K562 (cell line): ENCODE measurements around the gene SFMBT2. TPM values are rescaled to one million over a fixed set of nuclear protein-coding genes. Genes with fewer than 3 reads are reported as not detected.

Source experiments
- ATAC-seq: fragments of 200-7000 bp; cut with Tn5 transposase; 3 replicates; pipeline ENCODE4 v1.9.1; 2020; ENCODE audit warnings: moderate library complexity
- BruUV-seq: library from RNA; stranded (reverse); fragments of 400-500 nt; replicated peaks from 2 replicates; lab custom pipeline; 2021; lab: Mats Ljungman, UMichigan
- CTCF ChIA-PET: fragments of 300-600 bp; formaldehyde crosslinking; extraction: SDS; loops from one replicate; lab custom pipeline; 2021; ENCODE audit warnings: low intra/inter-chr PET ratio; lab: Yijun Ruan, JAX
- POLR2A ChIA-PET: fragments of 300-600, 350-650 bp; sonication (Branson Sonifier 250); formaldehyde crosslinking; extraction: SDS; loops from one replicate; lab custom pipeline; 2021; ENCODE audit warnings: antibody characterized with exemption, inconsistent platforms; lab: Yijun Ruan, JAX
- DNase-seq, 4 experiments: peaks; one replicate each; pipeline versions ENCODE4 v3.0.0 to v3.0.0-alpha.2; 2011 to 2018; ENCODE audit warnings: low spot score in 3 of 4, mixed read lengths in 3 of 4; ENCODE audit errors: extremely low read depth in 1 of 4
- FAIRE-seq: peaks from 2 replicates; lab custom pipeline; 2011; peaks lifted over from hg19 to GRCh38; lab: Jason Lieb, UNC
- H2AFZ ChIP-seq: 2 replicates; pipeline ENCODE4 v1.6.0; 2011; ENCODE audit warnings: low read depth, low read length, control low read depth, inconsistent platforms
- H3K27ac ChIP-seq: fragments of 200-600 bp; 3 replicates; pipeline ENCODE4 v1.8.0; 2011; ENCODE audit warnings: low read depth, mild to moderate bottlenecking, control low read depth, inconsistent platforms, low read length, moderate library complexity, mixed read lengths; ENCODE audit errors: extremely low read depth
- H3K27me3 ChIP-seq, 2 experiments: fragments of 300-600 bp in 1 of 2; 2 replicates in 1 of 2; 3 replicates in 1 of 2; pipeline versions ENCODE4 v1.6.0 to v1.8.0; 2011; ENCODE audit warnings: inconsistent platforms in 2 of 2, low read length in 2 of 2, mild to moderate bottlenecking in 1 of 2, mixed read lengths in 1 of 2, moderate library complexity in 1 of 2; ENCODE audit not compliant: control insufficient read depth in 2 of 2, insufficient read depth in 2 of 2
- H3K36me3 ChIP-seq: fragments of 300-600 bp; 3 replicates; pipeline ENCODE4 v1.8.0; 2011; ENCODE audit warnings: mild to moderate bottlenecking, low read length, inconsistent platforms; ENCODE audit not compliant: control insufficient read depth, insufficient read depth
- H3K4me1 ChIP-seq, 2 experiments: fragments of 200-600 bp in 1 of 2; replicated peaks in 1 of 2; 2 replicates in 1 of 2; 3 replicates in 1 of 2; pipeline versions ENCODE4 v1.5.1 to v1.8.0; 2011; ENCODE audit warnings: inconsistent platforms in 2 of 2, low read length in 2 of 2, mild to moderate bottlenecking in 1 of 2, mixed read lengths in 1 of 2, moderate library complexity in 1 of 2; ENCODE audit not compliant: control insufficient read depth in 2 of 2, insufficient read depth in 2 of 2
- H3K4me2 ChIP-seq: 2 replicates; pipeline ENCODE4 v1.6.1; 2011; ENCODE audit warnings: low read length, control low read depth, inconsistent platforms, mixed read lengths; ENCODE audit not compliant: insufficient read depth
- H3K4me3 ChIP-seq: fragments of 200-600 bp; sonication (generic), shearing (Covaris generic); 2 replicates; pipeline ENCODE4 v1.5.1; 2016; ENCODE audit warnings: control low read depth, inconsistent platforms
- H3K79me2 ChIP-seq: fragments of 200-600 bp; 3 replicates; pipeline ENCODE4 v1.8.0; 2011; ENCODE audit warnings: low read length, inconsistent platforms; ENCODE audit not compliant: control insufficient read depth, insufficient read depth
- H3K9ac ChIP-seq, 2 experiments: 2 replicates each; pipeline versions ENCODE4 v1.6.0 to v1.6.1; 2011; ENCODE audit warnings: low read depth in 2 of 2, low read length in 2 of 2, control low read depth in 1 of 2, inconsistent platforms in 1 of 2, mild to moderate bottlenecking in 1 of 2, mixed read lengths in 1 of 2; ENCODE audit not compliant: insufficient read depth in 1 of 2
- H3K9me1 ChIP-seq: one replicate; pipeline ENCODE4 v1.6.0; 2011; ENCODE audit warnings: inconsistent platforms, mild to moderate bottlenecking, low read length, moderate library complexity; ENCODE audit not compliant: control insufficient read depth, insufficient read depth
- H3K9me3 ChIP-seq: replicated peaks from 2 replicates; pipeline ENCODE4 v1.5.1; 2011; ENCODE audit warnings: low read depth, low read length, inconsistent platforms; ENCODE audit not compliant: control insufficient read depth, insufficient read depth
- H4K20me1 ChIP-seq: replicated peaks from 2 replicates; pipeline ENCODE4 v1.6.1; 2011; ENCODE audit warnings: low read length, inconsistent platforms, mixed read lengths; ENCODE audit not compliant: control insufficient read depth, insufficient read depth
- KDM1A ChIP-seq, 2 experiments: fragments of 450-650 bp; IDR thresholded peaks; 2 replicates each; pipeline ENCODE4 v1.6.1; 2016; ENCODE audit warnings: mild to moderate bottlenecking in 2 of 2
- LARP7 ChIP-seq: fragments of 450-650 bp; IDR thresholded peaks from 2 replicates; pipeline ENCODE4 v1.6.1; 2016
- PCBP1 ChIP-seq: fragments of 200-400 bp; formaldehyde crosslinking; IDR thresholded peaks from 2 replicates; pipeline ENCODE4 v1.6.1; 2018; ENCODE audit warnings: mild to moderate bottlenecking, low read depth, low read length; ENCODE audit not compliant: poor library complexity, severe bottlenecking
- POLR2AphosphoS2 ChIP-seq: IDR thresholded peaks from 2 replicates; pipeline ENCODE4 v1.6.1; 2012; ENCODE audit warnings: low read length, improper control_type of control experiment
- RFX5 ChIP-seq: IDR thresholded peaks from 2 replicates; pipeline ENCODE4 v1.6.1; 2011; ENCODE audit warnings: low read depth, mild to moderate bottlenecking, improper control_type of control experiment, low read length
- RNF2 ChIP-seq: sonication (generic); IDR thresholded peaks from 2 replicates; pipeline ENCODE4 v1.6.1; 2016
- ZNF311 ChIP-seq: fragments of 250-450 bp; sonication (Bioruptor Pico); IDR thresholded peaks from 2 replicates; pipeline ENCODE4 v1.4.0; 2020; ENCODE audit warnings: mild to moderate bottlenecking, moderate library complexity
- ZSCAN29 ChIP-seq: fragments of 450-650 bp; IDR thresholded peaks from 2 replicates; pipeline ENCODE4 v1.6.1; 2017
- WGBS: fragments of 100-300 bp; shearing (Covaris generic); methylation state at CpG from one replicate; pipeline ENCODE4 v1.1.6; 2016; ENCODE audit warnings: low coverage, mixed read lengths; ENCODE audit not compliant: insufficient coverage; ENCODE audit errors: missing lambda C conversion rate; 5-methylcytosine and 5-hydroxymethylcytosine counted together
- in situ Hi-C: fragments of 300-500 bp; cut with MboI; formaldehyde crosslinking; loops from 4 replicates; pipeline ENCODE4 v1.15.0; 2018; ENCODE audit warnings: inconsistent platforms, mixed read lengths
- intact Hi-C: fragments of 100-400 bp; cut with micrococcal nuclease; formaldehyde crosslinking; loops from 2 replicates; pipeline ENCODE4 v1.14.2; 2022
- polyA plus RNA-seq, 8 experiments: library from polyadenylated mRNA; depleted of rRNA in 4 of 8; stranded (reverse) in 5 of 8; unstranded in 3 of 8; fragments of >200 nt; fragmentation: Nextera tagmentation in 2 of 8; fragmentation: Illumina TruSeq in 1 of 8; extraction: Ambion mirVana in 2 of 8; extraction: Trizol in 1 of 8; gene quantifications; 2 replicates each; pipeline versions ENCODE4 v1.2.1 to v1.2.3, GENCODE V29; 2011 to 2014; ENCODE audit warnings: inconsistent platforms in 1 of 8, missing spikeins in 1 of 8
- total RNA-seq, 7 experiments: library from RNA; depleted of rRNA in 6 of 7; stranded (reverse); fragments of >200 nt in 6 of 7; fragmentation: Illumina TruSeq in 2 of 7; extraction: Trizol in 2 of 7; gene quantifications; 2 replicates each; pipeline versions ENCODE4 v1.2.1 to v1.2.3, GENCODE V29; 2011 to 2021; ENCODE audit warnings: low replicate concordance in 1 of 7

Gene SFMBT2
- total and polyA plus RNA-seq, 9 of the 15 experiments (the other 6 are each of a cell fraction or from before 2014, with no cell fraction given), result 1.2 to 13.6 (median 7.6) TPM

- Histone ChIP-seq H3K27ac (no peak overlapping the region), H3K9me3 (no peaks in the 10 kb centered on the region; the same call in 1 of the 2 replicates), H3K9me1 (no peaks in the 10 kb centered on the region), H2AFZ (no peak overlapping the region), H3K79me2 (no peaks in the 10 kb centered on the region), H4K20me1 (no peaks in the 10 kb centered on the region), H3K27me3 (no peaks in the 10 kb centered on the region; a peak in 1 of 5 replicates), H3K36me3 (no peaks in the 10 kb centered on the region), H3K4me1 (peaks cover 2 to 5% of the 10 kb centered on the region in 2 experiments; a peak in 2 of 5 replicates), H3K4me2 (no peak overlapping the region), H3K4me3 (no peak overlapping the region), H3K9ac (no peak overlapping the region)
- intact Hi-C loops (no loop called here), in situ Hi-C loops (no loop called here)
- DNase-seq, result no peak
- ChIA-PET CTCF (interaction anchor here (0.7 kb wide), 1 partner anchor 274 kb away, joined by 3 read pairs; no protein-coding TSS in a partner anchor), POLR2A (no interaction called here)
- WGBS, result 0% methylated on average over 1 of the region's 1 CpG
- ATAC-seq, result no peak
- FAIRE-seq, result no peak
- no TSS peak for BruUV-seq
- TF ChIP-seq KDM1A (IDR thresholded peaks at IDR 0.05), result no peak
- no peak for TF ChIP-seq RNF2
- TF ChIP-seq ZSCAN29, result no peak
- TF ChIP-seq LARP7, result no peak
- TF ChIP-seq RFX5, result no peak
Observed at GRCh38 chr10:7134448-7134847, 276.4 kb downstream of the SFMBT2 start.

- TF ChIP-seq ZNF311 (no peak), POLR2AphosphoS2 (no peak), PCBP1 (no peak)
- H3K4me1 ChIP-seq, result peaks cover 2 to 5% of the 10 kb centered on the region in 2 experiments; a peak in 2 of 5 replicates
- BruUV-seq, result no TSS peak
- CTCF ChIA-PET, result interaction anchor here (0.7 kb wide), 1 partner anchor 275 kb away, joined by 3 read pairs; no protein-coding TSS in a partner anchor
- in situ Hi-C loops (no loop called here), intact Hi-C loops (no loop called here)
- DNase-seq (no peak), ATAC-seq (no peak), FAIRE-seq (no peak)
- no peak overlapping the region for H3K27ac ChIP-seq
- H3K9ac ChIP-seq, result no peak overlapping the region
- no peaks in the 10 kb centered on the region for H3K36me3 ChIP-seq
- no peaks in the 10 kb centered on the region; a peak in 1 of 5 replicates for H3K27me3 ChIP-seq
- POLR2A ChIA-PET, result no interaction called here
- no peaks in the 10 kb centered on the region for H3K79me2 ChIP-seq
- H3K9me3 ChIP-seq, result no peaks in the 10 kb centered on the region; the same call in 1 of the 2 replicates
- 27% methylated on average over 6 of the region's 6 CpGs for WGBS
- H2AFZ ChIP-seq, result no peak overlapping the region
- H4K20me1 ChIP-seq, result no peaks in the 10 kb centered on the region
- H3K4me2 ChIP-seq, result no peak overlapping the region
- H3K4me3 ChIP-seq, result no peak overlapping the region
- H3K9me1 ChIP-seq, result no peaks in the 10 kb centered on the region
Observed at GRCh38 chr10:7133958-7134357, 276.9 kb downstream of the SFMBT2 start.
